Gastrocnemius medialis (tissue), 4 donors: ENCODE results near the gene ANO10.

Source experiments
- CTCF ChIP-seq, 5 experiments: fragments of 450-650 bp in 3 of 5; fragments of 200-600 bp in 2 of 5; sonication (generic) in 2 of 5; IDR thresholded peaks in 4 of 5; conservative IDR thresholded peaks in 1 of 5; 1 replicate in 4 of 5; 2 replicates in 1 of 5; pipeline ENCODE4 v1.5.1; 2016 to 2019; ENCODE audit warnings: antibody characterized with exemption in 5 of 5, mild to moderate bottlenecking in 3 of 5, moderate library complexity in 3 of 5
- POLR2A ChIP-seq, 2 donors: fragments of 450-650 bp; IDR thresholded peaks; one replicate each; pipeline ENCODE4 v1.6.1; 2017; ENCODE audit warnings: antibody characterized with exemption in 2 of 2, mild to moderate bottlenecking in 2 of 2, moderate library complexity in 2 of 2

DNA sequence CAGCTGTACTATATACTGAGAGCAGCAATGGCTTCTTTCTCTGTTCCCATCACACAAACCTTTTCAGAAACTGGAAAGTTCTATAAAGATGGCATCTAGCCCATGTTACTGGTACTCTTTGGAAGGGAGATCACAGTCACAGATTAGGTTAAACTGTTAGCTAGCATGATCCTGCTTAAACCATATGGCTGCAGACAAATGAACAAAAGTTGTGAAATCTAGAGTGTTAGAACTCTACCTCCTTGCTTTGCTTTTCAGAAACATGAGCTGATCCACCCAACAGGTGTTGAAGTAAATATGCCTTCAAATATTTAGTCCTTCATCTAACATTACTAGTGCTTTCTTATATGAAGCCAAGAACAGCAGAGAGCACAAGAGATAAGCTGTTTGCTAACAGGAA is 232.9 kb downstream of the ANO10 start:
- TF ChIP-seq CTCF (IDR thresholded peaks at IDR 0.05 in 4 of 5, conservative IDR thresholded peaks at IDR 0.05 in 1 of 5), result no peak
- no peak for TF ChIP-seq POLR2A (IDR thresholded peaks at IDR 0.05)
